Ascending aorta (tissue), 2 donors: ENCODE data around the gene TLE2. TPM values are rescaled to one million over a fixed set of nuclear protein-coding genes. Genes with fewer than 3 reads are reported as not detected.
"Not testable (repeated sequence)": the region's sequence is repeated elsewhere in the genome, so short reads cannot be mapped to it uniquely, and the experiment has no call there.

ENCODE experiments used
- DNase-seq, 2 donors: peaks; one replicate each; pipeline ENCODE4 v3.0.0-alpha.2; 2019; ENCODE audit warnings: low spot score in 2 of 2
- H3K27ac ChIP-seq, 2 donors: fragments of 200-600 bp; sonication (generic); one replicate each; pipeline ENCODE4 v1.5.1; 2016 to 2017; ENCODE audit warnings: mild to moderate bottlenecking in 1 of 2
- H3K27me3 ChIP-seq: fragments of 200-600 bp; sonication (generic); one replicate; pipeline ENCODE4 v1.5.1; 2017
- H3K36me3 ChIP-seq, 2 donors: fragments of 200-600 bp; sonication (generic); one replicate each; pipeline ENCODE4 v1.5.1; 2016
- H3K4me1 ChIP-seq, 2 donors: fragments of 200-600 bp; sonication (generic); one replicate each; pipeline ENCODE4 v1.5.1; 2016 to 2017; ENCODE audit warnings: mild to moderate bottlenecking in 1 of 2
- H3K4me3 ChIP-seq, 2 donors: fragments of 200-600 bp; sonication (generic); one replicate each; pipeline ENCODE4 v1.5.1; 2016 to 2017; ENCODE audit warnings: mild to moderate bottlenecking in 1 of 2
- H3K9me3 ChIP-seq, 2 donors: fragments of 200-600 bp; sonication (generic); one replicate each; pipeline ENCODE4 v1.5.1; 2016
- CTCF ChIP-seq, 3 experiments: fragments of 200-600 bp in 2 of 3; fragments of 450-650 bp in 1 of 3; sonication (generic) in 2 of 3; IDR thresholded peaks; one replicate each; pipeline ENCODE4 v1.5.1; 2016 to 2019; ENCODE audit warnings: antibody characterized with exemption in 3 of 3, mild to moderate bottlenecking in 1 of 3, moderate library complexity in 1 of 3
- intact Hi-C: fragments of 100-400 bp; cut with DNase I; formaldehyde crosslinking; loops from one replicate; pipeline ENCODE4 v1.15.1; 2023
- total RNA-seq: library from RNA; depleted of rRNA; stranded (reverse); fragments of >200 nt; gene quantifications from one replicate; pipeline ENCODE4 v1.1.0, GENCODE V29; 2016

TLE2 gene
- total RNA-seq, 1 donor from 2014 or later = 86.3 TPM

- Histone ChIP-seq H3K4me1 (peaks cover 4 to 8% of the 10 kb centered on the region in 2 donors), H3K27ac (peak overlapping the region in 1 of 2 donors; percentile 66)
Measured at GRCh38 chr19:2970201-2970835, 58.8 kb downstream of the TLE2 start.

GRCh38 chr19:2969104-2969504 is 60.0 kb downstream of the TLE2 start:
- no peak overlapping the region for H3K4me3 ChIP-seq
- H3K4me1 ChIP-seq = peaks cover 0 to 8% of the 10 kb centered on the region in 2 donors
- H3K9me3 ChIP-seq = no peaks in the 10 kb centered on the region
- no peaks in the 10 kb centered on the region for H3K36me3 ChIP-seq
- DNase-seq = no peak
- H3K27ac ChIP-seq = peak overlapping the region; percentile 22 to 28
- TF ChIP-seq CTCF (IDR thresholded peaks at IDR 0.05) = no peak
- intact Hi-C loops = no loop called here
- no peaks in the 10 kb centered on the region for H3K27me3 ChIP-seq

More at GRCh38 chr19:2970201-2970835, 58.8 kb downstream of the TLE2 start:
- no peak for TF ChIP-seq CTCF (IDR thresholded peaks at IDR 0.05)
- no peak overlapping the region for H3K4me3 ChIP-seq
- DNase-seq = no peak
- no peaks in the 10 kb centered on the region for H3K9me3 ChIP-seq
- H3K27me3 ChIP-seq = no peaks in the 10 kb centered on the region
- no peaks in the 10 kb centered on the region for H3K36me3 ChIP-seq
- intact Hi-C loops = no loop called here

- no peak for TF ChIP-seq CTCF (IDR thresholded peaks at IDR 0.05)
- H3K27me3 ChIP-seq = no peaks in the 10 kb centered on the region
- DNase-seq = no peak
- H3K4me3 ChIP-seq = no peak overlapping the region
- intact Hi-C loops = no loop called here
- H3K9me3 ChIP-seq = no peaks in the 10 kb centered on the region
- H3K27ac ChIP-seq = no peak overlapping the region
- H3K4me1 ChIP-seq = peaks cover 0 to 8% of the 10 kb centered on the region in 2 donors
- no peaks in the 10 kb centered on the region for H3K36me3 ChIP-seq
Measured at GRCh38 chr19:2967972-2968371, 61.1 kb downstream of the TLE2 start.

GRCh38 chr19:2964874-2965273 is 64.2 kb downstream of the TLE2 start:
- Histone ChIP-seq H3K4me3 (no peak overlapping the region), H3K36me3 (no peaks in the 10 kb centered on the region), H3K27ac (no peak overlapping the region), H3K4me1 (peaks cover 0 to 4% of the 10 kb centered on the region in 2 donors), H3K9me3 (no peaks in the 10 kb centered on the region), H3K27me3 (no peaks in the 10 kb centered on the region)
- no peak for TF ChIP-seq CTCF (IDR thresholded peaks at IDR 0.05)
- intact Hi-C loops = loop anchor here (5.0 kb wide), 1 partner anchor 142 kb away; no protein-coding TSS in a partner anchor
- DNase-seq = no peak

- not testable (repeated sequence) for H3K27ac ChIP-seq, H3K4me1 ChIP-seq, H3K27me3 ChIP-seq, H3K9me3 ChIP-seq, DNase-seq, H3K4me3 ChIP-seq, H3K36me3 ChIP-seq
- intact Hi-C loops = loop anchor here (2.0 to 5.0 kb wide), 2 partner anchors 13 to 144 kb away; partner anchors contain the start of gene TLE6
Measured at GRCh38 chr19:2963631-2964030, 65.4 kb downstream of the TLE2 start.

GRCh38 chr19:2963122-2963521 is 66.0 kb downstream of the TLE2 start:
- Histone ChIP-seq H3K27ac (no peak overlapping the region), H3K27me3 (no peaks in the 10 kb centered on the region), H3K36me3 (no peaks in the 10 kb centered on the region), H3K9me3 (no peaks in the 10 kb centered on the region), H3K4me3 (no peak overlapping the region), H3K4me1 (no peaks in the 10 kb centered on the region)
- intact Hi-C loops = loop anchor here (2.0 to 5.0 kb wide), 2 partner anchors 14 to 144 kb away; partner anchors contain the start of gene TLE6
- TF ChIP-seq CTCF (IDR thresholded peaks at IDR 0.05) = no peak
- DNase-seq = no peak
